Left ventricle myocardium inferior (tissue), 1 donor: Measurements from ENCODE around the gene TPH1. TPM values are rescaled to one million over a fixed set of nuclear protein-coding genes. Genes with fewer than 3 reads are reported as not detected.
"Not testable (repeated sequence)": the region's sequence is repeated elsewhere in the genome, so short reads cannot be mapped to it uniquely, and the experiment has no call there.

ENCODE experiments used
- DNase-seq: peaks from one replicate; pipeline ENCODE4 v3.0.0-alpha.2; 2020
- H3K27ac ChIP-seq: fragments of 200-600 bp; replicated peaks from 2 replicates; pipeline ENCODE4 v1.8.0; 2021
- H3K27me3 ChIP-seq: fragments of 200-600 bp; 2 replicates; pipeline ENCODE4 v1.8.0; 2021; ENCODE audit warnings: low read depth
- H3K36me3 ChIP-seq: fragments of 200-600 bp; 2 replicates; pipeline ENCODE4 v1.8.0; 2021
- H3K4me1 ChIP-seq: fragments of 200-600 bp; 2 replicates; pipeline ENCODE4 v1.8.0; 2021
- H3K4me3 ChIP-seq: fragments of 200-600 bp; 2 replicates; pipeline ENCODE4 v1.8.0; 2021; ENCODE audit warnings: mild to moderate bottlenecking, moderate library complexity
- H3K9me3 ChIP-seq: fragments of 200-600 bp; replicated peaks from 2 replicates; pipeline ENCODE4 v1.8.0; 2021
- CTCF ChIP-seq: fragments of 200-600 bp; IDR thresholded peaks from 2 replicates; pipeline ENCODE4 v1.8.0; 2021; ENCODE audit warnings: antibody characterized with exemption, mild to moderate bottlenecking, borderline replicate concordance
- intact Hi-C: fragments of 100-400 bp; cut with micrococcal nuclease; formaldehyde crosslinking; loops from one replicate; pipeline ENCODE4 v1.11.0; 2022
- total RNA-seq: library from RNA; stranded (reverse); fragmentation: NEBNext Ultra II Directional; extraction: Animal tissue kit (Norgen Biotek cat#: 25700); gene quantifications from one replicate; pipeline ENCODE4 v1.2.1, GENCODE V29; 2021
- donor health status: DM: no; HTN: yes; CAD: no; lungs with severe emphysema.

The TPH1 gene
- total RNA-seq, 1 donor from 2014 or later: not detected

- Histone ChIP-seq H3K36me3 (peaks cover 3% of the 10 kb centered on the region), H3K27me3 (no peaks in the 10 kb centered on the region), H3K27ac (no peak overlapping the region), H3K4me3 (no peak overlapping the region), H3K9me3 (peaks cover 6% of the 10 kb centered on the region), H3K4me1 (peaks cover 22% of the 10 kb centered on the region)
- DNase-seq: no peak
- intact Hi-C loops: loop anchor here (10.0 kb wide), 1 partner anchor 94 kb away; the partner anchor contains the start of gene SAAL1
- no peak for TF ChIP-seq CTCF
These were observed 35.0 kb downstream of the TPH1 start for GRCh38 chr11:18010977-18011586.

GRCh38 chr11:18010121-18010670 lies 35.9 kb downstream of the TPH1 start:
- no peak overlapping the region for H3K4me3 ChIP-seq

GRCh38 chr11:18005376-18006129 lies 40.5 kb downstream of the TPH1 start:
- no peak for TF ChIP-seq CTCF
- H3K9me3 ChIP-seq: no peaks in the 10 kb centered on the region
- intact Hi-C loops: no loop called here
- peaks cover 55% of the 10 kb centered on the region for H3K36me3 ChIP-seq
- H3K4me3 ChIP-seq: no peak overlapping the region
- H3K27me3 ChIP-seq: no peaks in the 10 kb centered on the region
- no peaks in the 10 kb centered on the region for H3K4me1 ChIP-seq
- DNase-seq: no peak
- no peak overlapping the region for H3K27ac ChIP-seq

More at GRCh38 chr11:18010121-18010670, 35.9 kb downstream of the TPH1 start:
- H3K36me3 ChIP-seq: peaks cover 12% of the 10 kb centered on the region
- H3K27me3 ChIP-seq: no peaks in the 10 kb centered on the region
- TF ChIP-seq CTCF: no peak
- H3K27ac ChIP-seq: no peak overlapping the region
- peaks cover 6% of the 10 kb centered on the region for H3K9me3 ChIP-seq
- DNase-seq: no peak
- H3K4me1 ChIP-seq: peaks cover 22% of the 10 kb centered on the region
- intact Hi-C loops: loop anchor here (10.0 kb wide), 1 partner anchor 95 kb away; the partner anchor contains the start of gene SAAL1

- Histone ChIP-seq H3K36me3 (peaks cover 87% of the 10 kb centered on the region), H3K27me3 (no peaks in the 10 kb centered on the region)
- TF ChIP-seq CTCF: no peak
These were observed 44.9 kb downstream of the TPH1 start for GRCh38 chr11:18001191-18001590.

GRCh38 chr11:18000760-18001159 lies 45.3 kb downstream of the TPH1 start:
- Histone ChIP-seq H3K27me3 (no peaks in the 10 kb centered on the region), H3K4me3 (no peak overlapping the region), H3K9me3 (no peaks in the 10 kb centered on the region), H3K36me3 (peaks cover 87% of the 10 kb centered on the region), H3K27ac (no peak overlapping the region), H3K4me1 (no peaks in the 10 kb centered on the region)
- intact Hi-C loops: no loop called here
- no peak for DNase-seq
- no peak for TF ChIP-seq CTCF

More at GRCh38 chr11:18001191-18001590, 44.9 kb downstream of the TPH1 start:
- Histone ChIP-seq H3K27ac (no peak overlapping the region), H3K4me1 (no peaks in the 10 kb centered on the region), H3K9me3 (no peaks in the 10 kb centered on the region), H3K4me3 (no peak overlapping the region)
- no peak for DNase-seq
- intact Hi-C loops: no loop called here

- H3K4me3 ChIP-seq, intact Hi-C loops, DNase-seq, H3K4me1 ChIP-seq, H3K9me3 ChIP-seq, H3K27ac ChIP-seq, H3K27me3 ChIP-seq: not testable (repeated sequence)
- peaks cover 87% of the 10 kb centered on the region for H3K36me3 ChIP-seq
These were observed 45.9 kb downstream of the TPH1 start for GRCh38 chr11:18000128-18000527.
